Left renal cortex interstitium (tissue), 4 donors: ENCODE data around the gene FSCN2. TPM values are rescaled to one million over a fixed set of nuclear protein-coding genes. Genes with fewer than 3 reads are reported as not detected.
"Not testable (repeated sequence)": the region's sequence is repeated elsewhere in the genome, so short reads cannot be mapped to it uniquely, and the experiment has no call there.

Experiments
- DNase-seq, 4 donors: peaks; one replicate each; pipeline ENCODE4 v3.0.0-alpha.2; 2013; ENCODE audit warnings: low read depth in 4 of 4, low spot score in 2 of 4, missing footprints in 1 of 4
- polyA plus RNA-seq, 4 donors: library from polyadenylated mRNA; unstranded; fragments of 120-200 nt; gene quantifications; one replicate each; pipeline ENCODE4 v1.2.1, GENCODE V29; 2013; ENCODE audit not compliant: insufficient read length in 4 of 4

The FSCN2 gene
- polyA plus RNA-seq, 4 donors = 1.3 to 2.8 (median 2.1) TPM

- no peak for DNase-seq
Observed at GRCh38 chr17:81524039-81524864, 3.9 kb upstream of the FSCN2 start.

GRCh38 chr17:81524865-81525159 is 3.4 kb upstream of the FSCN2 start:
- no peak for DNase-seq

- no peak for DNase-seq
Observed at GRCh38 chr17:81526662-81527571, 1.3 kb upstream of the FSCN2 start.

- no peak for DNase-seq
Observed at GRCh38 chr17:81528384-81528650, 140 bp downstream of the FSCN2 start.

GRCh38 chr17:81528651-81529436 is 667 bp downstream of the FSCN2 start:
- no peak for DNase-seq

GRCh38 chr17:81529437-81529803 is 1.2 kb downstream of the FSCN2 start:
- DNase-seq = no peak

- DNase-seq = not testable (repeated sequence)
Observed at GRCh38 chr17:81531013-81531412, 2.8 kb downstream of the FSCN2 start.

GRCh38 chr17:81531998-81532404 is 3.8 kb downstream of the FSCN2 start:
- not testable (repeated sequence) for DNase-seq

- no peak for DNase-seq
Observed at GRCh38 chr17:81532490-81533287, 4.5 kb downstream of the FSCN2 start.

GRCh38 chr17:81533339-81534141 is 5.4 kb downstream of the FSCN2 start:
- DNase-seq = no peak

- DNase-seq = no peak
Observed at GRCh38 chr17:81534157-81535006, 6.2 kb downstream of the FSCN2 start.

GRCh38 chr17:81535007-81535328 is 6.8 kb downstream of the FSCN2 start:
- no peak for DNase-seq

- no peak for DNase-seq
Observed at GRCh38 chr17:81535480-81536298, 7.5 kb downstream of the FSCN2 start.

GRCh38 chr17:81536299-81537290 is 8.4 kb downstream of the FSCN2 start:
- no peak for DNase-seq

- no peak for DNase-seq
Observed at GRCh38 chr17:81537343-81537855, 9.2 kb downstream of the FSCN2 start.

- DNase-seq = no peak
Observed at GRCh38 chr17:81537856-81538555, 9.8 kb downstream of the FSCN2 start.
